GM21528 (cell line): Measurements from ENCODE around the gene ZMYND19.
A peak's percentile ranks its signal among the peaks of the same experiment; 100 is the strongest.
"Not testable (repeated sequence)": the region's sequence is repeated elsewhere in the genome, so short reads cannot be mapped to it uniquely, and the experiment has no call there.

Experiments
- ATAC-seq: cut with Tn5 transposase; IDR thresholded peaks from one replicate; pipeline ENCODE4 v1.9.1; 2021; ENCODE audit warnings: mild to moderate bottlenecking, moderate library complexity; ENCODE audit not compliant: unreplicated experiment, low FRiP score

Gene ZMYND19

DNA sequence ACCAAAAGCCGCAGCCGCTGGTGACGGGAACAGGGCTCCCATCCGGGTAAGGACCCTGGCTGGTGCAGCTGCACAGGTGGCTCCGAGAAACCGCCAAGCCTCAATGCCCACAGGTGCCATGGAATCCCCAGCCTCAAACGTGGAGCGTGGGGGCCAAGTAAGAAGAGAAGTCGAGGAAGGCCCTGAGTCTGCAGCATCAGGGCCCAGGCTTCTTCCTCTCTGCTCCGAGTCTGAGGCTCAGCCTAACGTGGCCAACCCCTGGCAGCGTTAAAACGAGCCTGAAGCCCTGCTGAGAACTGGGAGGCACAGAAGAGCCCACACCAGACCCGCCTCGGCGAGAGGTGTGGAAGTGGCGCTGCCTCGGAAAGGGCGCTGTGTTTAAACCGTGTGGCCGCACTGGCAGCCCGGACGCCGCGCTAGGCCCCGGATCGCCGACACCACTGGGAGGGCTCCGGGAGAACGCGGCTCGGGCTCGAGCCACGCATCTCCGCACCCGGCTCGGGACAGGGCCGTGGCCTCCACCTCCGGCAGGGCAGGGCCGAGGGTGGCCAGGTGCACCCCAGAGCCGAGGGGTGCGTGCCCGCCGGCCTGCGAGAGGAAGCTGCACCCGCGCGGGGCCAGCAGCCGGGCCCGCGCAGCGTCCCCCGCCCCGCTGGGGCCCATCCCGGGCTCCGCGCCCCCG lies 730 bp downstream of the ZMYND19 start:
- ATAC-seq, result peak; percentile 16

DNA sequence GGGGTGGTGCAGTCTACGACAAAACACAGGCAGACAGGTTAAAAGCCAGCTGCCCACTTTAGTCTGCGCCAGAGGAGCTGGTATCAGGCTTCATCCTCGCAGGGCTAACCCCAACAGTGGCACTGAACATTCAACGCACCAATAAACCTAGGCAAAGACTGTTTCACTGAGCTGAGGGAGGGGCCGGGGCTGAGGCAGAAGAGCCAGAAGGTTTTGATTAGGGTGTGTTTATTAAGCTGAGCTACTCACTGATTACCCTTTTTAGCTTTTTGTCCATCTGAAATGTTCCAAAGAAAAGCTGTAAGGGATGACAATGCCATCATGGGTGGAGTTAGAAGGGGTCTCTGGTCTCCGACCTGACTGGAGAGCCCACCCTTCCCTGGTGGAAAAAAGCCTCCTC lies 1.4 kb downstream of the ZMYND19 start:
- ATAC-seq, result no peak

DNA sequence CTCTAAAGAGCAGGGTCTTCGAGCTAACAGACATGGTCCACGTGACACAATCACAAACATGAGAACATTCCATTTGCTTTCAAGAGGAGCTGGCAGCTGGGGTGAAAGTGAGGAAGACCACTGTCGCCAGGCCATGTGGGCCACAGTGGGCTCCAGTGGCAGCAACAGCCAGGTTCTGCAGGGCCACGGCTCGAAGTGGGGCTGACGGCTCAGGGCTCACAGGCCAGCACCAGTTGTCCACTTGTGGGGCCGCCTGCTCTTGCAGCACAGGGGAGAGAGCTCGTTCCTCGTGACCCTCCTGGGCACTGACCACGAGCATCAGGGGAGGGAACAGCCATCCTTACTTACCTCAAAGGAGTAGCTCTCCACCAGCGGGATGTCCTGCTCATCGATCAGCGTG lies 2.0 kb downstream of the ZMYND19 start:
- no peak for ATAC-seq

DNA sequence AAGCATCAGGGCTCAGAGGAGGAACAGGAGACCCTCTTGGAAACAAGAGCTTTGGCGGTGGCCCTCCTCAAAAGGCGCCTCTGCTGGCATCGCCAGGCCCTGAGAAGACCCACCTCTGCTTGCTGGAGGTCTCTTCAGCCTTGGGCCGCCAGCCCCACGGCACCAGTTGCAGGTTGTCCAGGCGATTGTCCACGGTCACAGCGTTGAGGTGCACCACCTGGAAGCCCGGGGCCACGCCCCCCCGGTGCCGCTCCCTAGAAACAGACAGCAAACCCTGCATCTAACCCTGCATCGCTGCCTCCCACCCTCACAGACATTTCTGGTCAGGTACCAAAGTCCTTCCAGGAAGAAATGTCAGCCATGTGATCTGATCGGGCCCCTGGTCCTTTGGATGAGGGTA lies 3.5 kb downstream of the ZMYND19 start:
- no peak for ATAC-seq

DNA sequence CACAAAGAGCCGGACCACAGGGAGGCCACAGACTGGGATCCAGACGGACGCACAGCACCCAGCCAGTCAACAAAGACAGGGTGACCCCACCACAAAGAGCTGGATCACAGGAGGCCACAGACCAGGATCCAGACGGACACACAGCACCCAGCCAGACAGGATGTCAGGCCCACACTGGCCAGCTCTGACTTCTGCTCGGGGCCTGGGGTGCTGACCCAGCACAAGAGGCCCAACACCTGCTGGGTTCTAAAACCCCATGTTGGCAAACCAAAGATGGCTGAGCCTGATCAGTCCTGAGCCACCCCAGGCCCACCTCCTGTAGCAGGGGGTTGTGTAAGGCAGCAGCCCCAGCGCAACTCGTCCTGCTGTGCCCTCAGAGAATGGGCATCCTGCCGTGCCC lies 6.4 kb downstream of the ZMYND19 start:
- ATAC-seq, result no peak

DNA sequence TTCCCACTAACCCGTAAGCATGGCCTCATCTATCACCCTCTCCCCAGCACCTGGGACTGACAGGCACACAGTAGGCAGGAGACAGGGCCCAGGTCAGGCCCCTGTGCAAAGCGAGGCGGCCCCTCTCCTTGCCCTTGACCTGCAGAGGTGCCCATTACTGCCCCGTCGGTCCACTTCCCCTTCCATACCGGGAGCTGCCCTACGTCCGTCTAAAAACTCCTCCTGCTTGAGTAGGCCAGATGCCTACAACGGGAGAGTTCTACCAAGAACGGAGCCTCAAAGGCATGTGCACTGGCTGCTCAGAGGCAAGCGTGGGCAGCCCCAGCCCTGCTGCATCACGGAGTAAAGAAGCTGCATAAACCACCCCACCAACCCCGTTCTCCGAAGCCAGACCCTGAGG lies 7.0 kb downstream of the ZMYND19 start:
- no peak for ATAC-seq

DNA sequence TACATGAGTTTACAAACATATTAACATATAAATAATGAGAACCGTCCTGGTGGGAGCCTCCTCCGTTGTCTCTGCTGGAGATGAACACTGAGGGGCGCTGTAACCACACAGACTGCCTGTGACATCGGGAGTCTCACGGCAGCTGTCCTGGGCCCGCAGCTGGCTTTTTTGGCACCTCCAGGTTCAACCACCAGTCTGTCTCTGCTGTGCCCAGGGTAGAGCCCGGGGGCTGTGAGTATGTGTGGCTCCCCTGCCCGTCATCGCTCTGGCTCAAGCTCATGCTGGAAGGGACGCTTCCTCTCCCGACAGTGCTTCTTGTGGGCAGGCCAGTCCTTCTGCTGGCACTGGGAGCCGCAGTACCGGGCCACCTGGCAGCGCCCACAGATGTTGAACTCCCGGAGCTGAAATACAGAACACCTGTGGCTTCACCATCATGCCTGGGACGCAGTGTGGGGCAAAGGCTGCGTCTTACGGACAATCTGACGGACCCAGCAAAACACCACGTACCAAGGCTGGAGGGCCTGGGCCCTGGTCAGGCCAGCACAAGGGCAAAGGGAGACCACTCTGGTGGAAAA lies 7.9 kb downstream of the ZMYND19 start:
- ATAC-seq, result no peak

DNA sequence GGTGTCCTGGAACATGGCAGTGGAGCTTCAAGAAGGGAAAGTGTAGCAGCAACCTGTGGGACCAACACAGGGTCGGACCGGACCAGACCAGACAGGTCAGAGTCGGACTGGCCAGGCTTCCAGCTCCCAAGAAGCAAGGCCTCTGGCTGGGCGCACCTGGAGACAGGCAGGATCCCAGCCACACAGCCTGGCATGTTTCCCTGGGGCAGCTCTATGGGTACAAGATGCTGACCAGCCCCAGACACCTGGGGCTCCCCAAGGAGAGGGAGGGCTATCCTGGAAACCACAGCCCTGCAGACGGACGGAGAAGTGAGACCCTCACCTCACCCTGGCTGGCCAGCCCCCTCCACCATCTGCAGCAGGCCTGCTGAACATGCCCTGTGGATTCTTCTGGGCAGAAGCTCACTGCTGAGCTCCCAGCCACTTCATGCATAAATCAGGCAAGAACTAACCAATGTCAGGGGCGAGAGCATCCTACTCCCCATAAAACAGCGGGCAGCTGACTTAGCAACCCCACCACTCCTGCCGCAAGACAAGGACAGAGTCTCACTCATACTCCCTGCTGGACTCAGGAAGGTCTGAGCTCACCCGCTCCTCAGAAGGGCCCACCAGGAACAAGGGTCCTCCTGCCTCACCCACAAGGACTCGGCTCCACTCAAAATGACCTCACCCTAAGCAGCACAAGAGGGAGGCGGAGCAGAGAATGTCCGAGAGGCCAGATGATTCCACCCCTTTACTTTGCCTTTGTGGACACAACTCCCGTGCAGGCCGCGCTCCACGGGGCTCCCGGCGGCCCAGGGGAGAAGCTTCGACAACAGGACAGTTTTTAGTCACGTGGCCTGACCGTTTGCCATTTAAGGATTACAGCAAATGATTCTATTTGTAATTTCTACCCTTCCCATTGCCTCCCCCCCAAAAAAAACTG lies 8.7 kb downstream of the ZMYND19 start:
- no peak for ATAC-seq

DNA sequence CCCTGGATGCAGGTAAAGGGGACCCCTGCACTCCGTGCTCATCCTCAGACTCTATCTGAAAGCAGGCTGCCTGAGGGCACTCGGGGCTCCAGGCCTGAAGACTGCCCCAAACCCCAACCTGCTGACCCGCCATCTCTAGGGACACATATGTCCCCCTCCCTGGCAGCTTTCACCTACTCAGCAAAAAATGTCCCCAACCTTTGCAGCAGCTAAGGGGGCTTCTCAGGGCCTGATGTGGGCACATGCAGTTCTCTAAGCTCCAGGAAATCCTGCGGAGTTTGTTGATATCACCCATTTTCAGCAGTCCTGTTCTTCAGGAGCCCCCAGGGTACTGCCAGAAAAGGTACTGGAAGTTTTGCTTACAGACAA lies 9.4 kb downstream of the ZMYND19 start:
- ATAC-seq, result no peak

DNA sequence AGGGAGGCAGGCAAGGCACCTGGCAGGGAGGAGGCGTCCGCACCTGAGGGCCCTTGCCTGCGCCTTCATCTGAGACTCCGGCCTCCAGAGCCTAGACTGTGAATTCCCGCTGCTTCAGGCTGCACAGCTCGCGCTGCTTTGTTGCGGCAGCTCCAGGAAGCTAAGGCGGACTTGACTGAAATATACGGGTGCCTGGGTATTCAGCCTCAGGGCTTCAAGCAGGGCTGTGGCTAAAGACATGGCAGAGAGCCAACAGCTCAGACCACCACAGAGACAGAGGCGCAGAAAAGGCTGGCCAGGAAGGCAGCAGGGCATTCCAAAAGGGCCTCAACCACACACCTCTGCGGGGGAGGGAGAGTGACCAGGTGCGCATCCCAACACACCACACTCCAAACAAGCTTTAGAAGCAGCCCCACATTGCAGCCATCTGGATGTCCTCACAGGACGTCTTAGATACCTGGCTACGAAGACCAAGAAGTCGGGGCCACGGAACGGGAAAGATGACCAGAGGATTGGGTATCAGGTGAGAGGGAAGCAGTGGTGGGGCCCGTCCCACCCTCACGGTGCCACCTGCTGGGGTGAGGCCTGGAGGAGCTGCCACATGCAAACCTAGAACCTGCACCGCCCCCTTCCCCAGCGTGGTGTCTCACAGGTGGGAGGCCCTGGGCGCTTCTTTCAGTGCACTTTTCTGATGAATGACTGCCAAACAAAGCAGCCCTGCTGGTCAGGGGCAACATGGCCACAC lies 9.9 kb downstream of the ZMYND19 start:
- no peak for ATAC-seq

DNA sequence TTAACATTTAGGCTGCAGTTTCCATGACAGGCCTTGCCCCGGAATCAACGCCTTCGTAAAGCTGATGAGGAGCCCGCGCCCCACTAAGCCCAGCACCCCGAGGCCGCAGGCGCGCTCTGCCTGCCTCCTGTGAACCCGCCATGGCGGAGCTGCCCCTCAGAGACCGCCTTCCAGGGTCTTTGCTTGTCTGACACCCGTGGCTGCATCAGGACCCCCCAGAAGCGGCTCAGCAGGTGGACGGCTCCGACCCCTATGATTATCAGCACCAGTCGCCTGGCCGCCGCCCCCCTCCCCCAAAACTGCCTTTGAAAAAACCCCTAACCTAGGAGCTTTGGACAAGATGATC lies 11.1 kb downstream of the ZMYND19 start:
- ATAC-seq, result no peak

DNA sequence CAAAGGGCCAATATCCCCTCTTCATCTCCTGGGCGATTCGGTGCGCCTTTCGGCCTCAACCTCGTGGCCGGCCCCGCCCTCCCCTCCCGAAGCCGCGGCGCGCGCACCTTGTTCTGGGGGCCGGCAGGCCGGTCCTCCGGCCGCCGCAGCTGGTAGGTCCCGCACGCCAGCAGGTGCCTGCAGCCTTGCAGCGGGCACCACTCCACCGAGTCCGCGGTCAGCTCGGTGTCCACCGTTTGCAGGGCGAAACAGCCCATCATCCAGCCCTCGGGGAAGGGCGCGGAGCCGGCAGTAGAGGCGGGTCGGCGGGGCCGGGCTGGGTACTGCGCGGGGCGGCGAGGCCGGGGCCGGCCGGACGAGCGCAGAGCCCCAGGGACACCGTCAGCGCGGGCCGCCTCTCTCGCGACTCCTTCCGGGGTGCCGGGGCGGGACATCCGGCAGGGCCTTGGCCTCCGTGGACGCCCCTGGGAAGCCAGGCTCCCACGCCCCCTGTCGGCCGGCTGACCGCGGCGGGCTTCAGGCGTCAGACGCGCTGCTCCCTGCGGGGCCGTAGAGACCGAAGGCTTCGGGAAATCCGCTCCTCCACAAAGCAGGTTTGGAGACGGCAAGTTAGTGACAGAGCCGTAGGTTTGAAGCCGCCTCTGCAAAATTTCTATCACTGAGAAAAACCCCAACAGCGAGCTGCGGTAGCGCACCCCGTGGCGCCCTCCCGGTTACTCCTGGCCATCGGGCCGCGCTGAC lies 11.6 kb downstream of the ZMYND19 start, which contains the start of gene DPH7:
Gene DPH7 (minus strand): TSS at position 408 of the 741 bp plus-strand sequence. CDS start 148 bp downstream, at position 260.
- peak; percentile 77 for ATAC-seq

DNA sequence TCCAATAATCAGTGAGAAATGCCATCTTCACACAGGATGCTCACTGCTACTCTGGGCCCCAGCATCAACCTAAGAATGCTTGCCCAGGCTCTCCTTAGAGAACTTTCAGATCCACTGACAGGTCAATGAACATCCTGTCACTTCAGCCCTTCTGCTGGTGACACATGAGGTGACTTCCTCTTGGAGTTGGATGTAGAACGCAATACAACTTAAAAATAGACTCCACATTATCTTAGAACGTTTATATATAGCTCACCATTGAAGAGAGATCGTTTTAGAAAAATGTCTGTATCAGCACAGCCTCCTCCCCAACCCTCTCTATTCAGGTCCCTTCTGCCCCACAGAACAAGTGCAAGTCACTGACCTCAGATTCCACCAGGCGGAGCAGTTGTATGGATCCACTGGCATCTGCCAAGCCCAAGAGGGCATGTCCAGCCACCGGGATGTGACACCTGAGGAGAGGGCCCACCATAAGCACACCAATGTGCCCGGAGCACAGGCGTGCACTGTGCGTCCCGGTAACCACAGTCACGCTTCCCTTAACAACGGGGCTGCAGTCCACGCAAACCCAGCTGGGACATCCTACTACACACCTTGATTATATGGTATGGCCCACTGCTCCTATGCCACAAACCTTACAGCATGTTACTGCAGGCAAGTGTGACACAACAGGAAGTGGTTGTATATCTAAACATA lies 14.4 kb downstream of the ZMYND19 start:
- ATAC-seq, result no peak

DNA sequence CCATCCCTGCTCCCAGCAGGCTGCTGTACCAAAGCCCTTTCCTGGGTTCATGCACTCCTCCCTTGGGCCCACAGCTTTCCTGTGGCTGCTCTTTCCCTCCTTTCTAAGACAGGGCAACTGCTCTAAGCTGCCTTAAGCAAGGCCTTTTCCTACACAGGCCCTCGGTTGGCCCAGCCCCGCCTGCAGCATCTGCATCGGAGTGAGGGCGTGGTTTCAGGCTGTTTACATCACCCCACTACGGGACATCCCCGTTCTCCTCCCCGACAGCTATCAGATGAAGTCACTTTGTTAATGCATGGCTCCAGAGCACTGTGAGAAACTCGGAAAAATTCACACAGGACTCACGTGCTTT lies 15.0 kb downstream of the ZMYND19 start:
- no peak for ATAC-seq

DNA sequence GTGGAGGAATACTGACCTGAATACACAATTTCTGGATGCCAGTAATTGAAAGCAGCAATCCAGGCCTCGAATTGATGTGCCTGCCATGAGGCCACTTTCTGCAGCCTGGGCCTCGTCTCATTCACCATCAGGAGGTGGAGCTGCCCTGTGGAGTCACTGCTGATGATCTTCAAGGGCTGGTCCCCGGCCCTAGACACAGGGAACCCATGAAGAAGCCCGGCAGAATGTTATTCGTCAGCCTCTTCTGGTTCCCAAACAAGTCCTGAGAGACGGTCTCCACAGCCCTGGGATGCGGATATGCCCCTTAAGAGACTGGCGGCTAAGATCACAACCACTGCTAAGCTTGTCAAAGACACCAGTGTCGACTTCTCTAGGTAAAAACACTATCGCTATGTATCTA lies 16.1 kb downstream of the ZMYND19 start:
- no peak for ATAC-seq

DNA sequence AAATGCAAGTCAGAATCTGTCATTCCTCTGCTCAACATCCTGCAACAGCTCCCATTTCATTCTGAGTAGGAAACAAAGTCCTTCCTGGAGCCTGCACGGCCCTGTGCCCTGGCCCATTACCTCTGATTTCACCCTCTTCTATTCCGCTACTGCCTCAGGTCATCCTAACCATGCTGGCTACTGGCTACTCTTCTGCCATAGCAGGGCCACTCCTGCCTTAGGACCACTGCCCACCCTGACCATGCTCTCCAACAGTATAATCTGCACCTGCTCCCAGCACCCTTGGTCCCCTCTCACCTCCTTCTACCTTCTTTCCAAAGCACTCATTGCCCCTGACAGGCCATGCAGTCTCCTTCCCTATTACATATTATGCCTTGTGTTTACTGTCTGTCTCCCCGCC lies 19.7 kb downstream of the ZMYND19 start:
- ATAC-seq, result no peak

DNA sequence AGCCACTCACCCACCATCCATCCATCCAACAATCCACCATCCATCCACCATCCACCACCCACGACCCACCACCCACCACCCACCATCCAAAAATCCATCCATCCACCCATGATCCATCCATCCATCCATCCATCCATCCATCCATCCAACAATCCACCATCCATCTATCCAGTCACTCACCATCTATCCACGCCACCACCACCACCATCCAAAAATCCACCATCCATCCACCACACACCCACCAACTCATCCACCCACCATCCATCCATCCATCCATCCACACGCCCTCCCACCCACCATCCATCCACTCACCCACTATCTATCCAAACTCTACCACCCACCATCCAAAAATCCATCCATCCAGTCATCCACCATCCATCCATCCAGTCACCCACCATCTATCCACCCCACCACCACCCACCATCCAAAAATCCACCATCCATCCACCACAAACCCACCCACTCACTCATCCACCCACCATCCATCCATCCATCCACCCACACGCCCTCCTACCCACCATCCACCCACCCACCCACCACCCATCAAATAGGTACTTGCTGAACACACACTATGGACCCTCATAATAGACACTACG lies 20.6 kb downstream of the ZMYND19 start:
- ATAC-seq, result no peak

DNA sequence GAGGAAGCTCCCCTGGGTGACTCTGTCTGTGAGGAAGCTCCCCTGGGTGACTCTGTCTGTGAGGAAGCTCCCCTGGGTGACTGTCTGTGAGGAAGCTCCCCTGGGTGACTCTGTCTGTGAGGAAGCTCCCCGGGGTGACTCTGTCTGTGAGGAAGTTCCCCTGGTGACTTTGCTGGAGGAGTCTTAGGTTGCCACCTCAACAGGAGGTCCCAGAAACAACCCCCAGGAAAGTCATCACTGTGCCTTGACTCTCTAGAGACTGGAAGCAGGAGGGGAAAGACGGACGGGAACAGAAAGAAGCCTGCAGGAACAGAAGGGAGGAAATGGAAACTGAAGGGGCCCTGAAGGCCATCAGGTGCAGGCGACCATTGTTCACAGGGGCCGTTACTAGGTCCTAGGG lies 21.9 kb downstream of the ZMYND19 start:
- not testable (repeated sequence) for ATAC-seq

DNA sequence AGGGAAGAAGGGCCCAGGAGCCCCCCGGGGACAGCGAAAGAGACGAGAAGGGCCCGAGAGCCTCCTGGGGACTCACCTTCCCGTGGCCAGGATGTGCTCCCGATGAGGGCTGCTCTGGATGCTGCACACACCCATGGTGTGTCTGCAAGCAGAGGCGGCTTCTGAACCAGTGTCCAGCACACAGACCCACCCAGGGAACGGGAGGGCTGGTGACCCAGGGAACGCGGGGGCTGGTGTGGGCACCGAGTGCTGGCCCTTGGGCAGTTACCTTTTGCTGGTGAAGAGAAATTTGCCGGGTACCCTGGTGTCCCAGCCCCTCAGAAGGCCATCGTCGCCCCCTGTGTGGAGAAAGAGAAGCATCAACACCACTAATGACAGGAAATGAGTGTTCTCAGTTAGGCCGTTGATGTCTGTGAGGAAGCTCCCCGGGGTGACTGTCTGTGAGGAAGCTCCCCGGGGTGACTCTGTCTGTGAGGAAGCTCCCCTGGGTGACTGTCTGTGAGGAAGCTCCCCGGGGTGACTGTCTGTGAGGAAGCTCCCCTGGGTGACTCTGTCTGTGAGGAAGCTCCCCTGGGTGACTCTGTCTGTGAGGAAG lies 25.4 kb downstream of the ZMYND19 start:
- ATAC-seq, result no peak
